H1 (cell line): ENCODE measurements around the gene CELA1.
"Not testable (repeated sequence)": the region's sequence is repeated elsewhere in the genome, so short reads cannot be mapped to it uniquely, and the experiment has no call there.

Experiments used
- CTCF ChIP-seq, 3 experiments: IDR thresholded peaks; 1 replicate in 2 of 3; 2 replicates in 1 of 3; pipeline versions ENCODE4 v1.5.1 to v1.6.1; 2011; ENCODE audit warnings: low read length in 3 of 3, mild to moderate bottlenecking in 3 of 3, inconsistent platforms in 2 of 3, low read depth in 1 of 3, moderate library complexity in 1 of 3; ENCODE audit not compliant: insufficient read depth in 1 of 3; ENCODE audit errors: control extremely low read depth in 1 of 3
- EZH2 ChIP-seq: fragments of 200-600 bp; sonication (generic); IDR thresholded peaks from 2 replicates; pipeline ENCODE4 v1.7.1; 2012; ENCODE audit warnings: low read depth, mild to moderate bottlenecking, moderate library complexity, low read length, inconsistent platforms; ENCODE audit not compliant: severe bottlenecking
- JUND ChIP-seq: IDR thresholded peaks from 2 replicates; pipeline ENCODE4 v1.6.1; 2011; ENCODE audit warnings: mild to moderate bottlenecking, improper control_type of control experiment, low read length
- MAFK ChIP-seq: IDR thresholded peaks from 2 replicates; pipeline ENCODE4 v1.6.1; 2012; ENCODE audit warnings: low read depth, mild to moderate bottlenecking, improper control_type of control experiment, low read length
- POLR2AphosphoS5 ChIP-seq: IDR thresholded peaks from 2 replicates; pipeline ENCODE4 v1.6.1; 2011; ENCODE audit warnings: low read depth, low read length
- RBBP5 ChIP-seq: IDR thresholded peaks from 2 replicates; pipeline ENCODE4 v1.7.1; 2012; ENCODE audit warnings: low read depth, mild to moderate bottlenecking, inconsistent platforms, low read length, moderate library complexity, borderline replicate concordance
- RNF2 ChIP-seq: fragments of 200-900, 300-1000 bp; sonication (generic); IDR thresholded peaks from 2 replicates; pipeline ENCODE4 v1.7.1; 2016; ENCODE audit warnings: borderline replicate concordance, low read depth, mild to moderate bottlenecking, antibody characterized with exemption, low read length; ENCODE audit not compliant: poor library complexity, severe bottlenecking; ENCODE audit errors: missing control alignments
- SIN3A ChIP-seq, 2 experiments: IDR thresholded peaks in 1 of 2; conservative IDR thresholded peaks in 1 of 2; 2 replicates each; pipeline ENCODE4 v1.6.1; 2011 to 2012; ENCODE audit warnings: low read length in 2 of 2, improper control_type of control experiment in 1 of 2, low read depth in 1 of 2, mild to moderate bottlenecking in 1 of 2
- YY1 ChIP-seq: IDR thresholded peaks from 2 replicates; pipeline ENCODE4 v1.6.1; 2011; ENCODE audit warnings: low read depth, mild to moderate bottlenecking, low read length
- ZNF274 ChIP-seq: IDR thresholded peaks from 2 replicates; pipeline ENCODE4 v1.7.0; 2012; ENCODE audit warnings: low read length, borderline replicate concordance; ENCODE audit errors: extremely low read depth
- TF ChIP-seq, protein P1 (sequence below): IDR thresholded peaks from 2 replicates; pipeline ENCODE4 v1.6.1; 2011; ENCODE audit warnings: low read length, improper control_type of control experiment

- not testable (repeated sequence) for TF ChIP-seq JUND; CTCF (IDR thresholded peaks at IDR 0.05; ENCODE audit: control extremely low read depth in 1 of 3, insufficient read depth in 1 of 3, low read depth in 1 of 3, low read length in 3 of 3); SIN3A (conservative IDR thresholded peaks at IDR 0.05 in 1 of 2, IDR thresholded peaks at IDR 0.05 in 1 of 2; ENCODE audit: low read depth in 1 of 2, low read length in 2 of 2); EZH2; YY1; POLR2AphosphoS5; RNF2; RBBP5; MAFK; ZNF274
- TF ChIP-seq, protein P1, sequence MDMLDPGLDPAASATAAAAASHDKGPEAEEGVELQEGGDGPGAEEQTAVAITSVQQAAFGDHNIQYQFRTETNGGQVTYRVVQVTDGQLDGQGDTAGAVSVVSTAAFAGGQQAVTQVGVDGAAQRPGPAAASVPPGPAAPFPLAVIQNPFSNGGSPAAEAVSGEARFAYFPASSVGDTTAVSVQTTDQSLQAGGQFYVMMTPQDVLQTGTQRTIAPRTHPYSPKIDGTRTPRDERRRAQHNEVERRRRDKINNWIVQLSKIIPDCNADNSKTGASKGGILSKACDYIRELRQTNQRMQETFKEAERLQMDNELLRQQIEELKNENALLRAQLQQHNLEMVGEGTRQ: not testable (repeated sequence)
Observed at GRCh38 chr12:51318057-51318806, 28.2 kb downstream of the CELA1 start.
